Measurements from ENCODE around the gene FBXW7.

DNA sequence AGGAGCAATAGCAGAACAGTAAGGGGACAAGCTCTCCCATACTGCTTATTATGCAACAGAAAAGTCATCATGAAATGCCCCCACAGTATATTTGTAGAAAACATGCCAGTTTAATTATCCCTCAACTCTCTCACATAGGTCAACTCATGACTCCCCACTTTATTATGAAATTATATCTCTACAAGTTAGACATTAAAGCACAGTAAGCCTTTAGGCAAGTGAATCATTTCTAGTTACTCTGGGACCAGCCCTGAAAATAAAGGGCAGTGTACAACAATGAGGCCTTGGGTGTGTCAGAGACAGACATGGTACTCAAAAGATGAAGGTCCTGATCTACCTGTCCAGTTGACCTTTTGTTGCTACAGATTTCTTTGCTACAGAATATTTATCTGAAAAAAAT is 191.9 kb downstream of the FBXW7 start:
- TF ChIP-seq POLR2AphosphoS5 (IDR thresholded peaks at IDR 0.05; ENCODE audit: insufficient read depth in 1 of 2, low read depth in 1 of 2) (no peak), POLR2A (IDR thresholded peaks at IDR 0.05) (no peak)
- TF ChIP-seq, protein P1, sequence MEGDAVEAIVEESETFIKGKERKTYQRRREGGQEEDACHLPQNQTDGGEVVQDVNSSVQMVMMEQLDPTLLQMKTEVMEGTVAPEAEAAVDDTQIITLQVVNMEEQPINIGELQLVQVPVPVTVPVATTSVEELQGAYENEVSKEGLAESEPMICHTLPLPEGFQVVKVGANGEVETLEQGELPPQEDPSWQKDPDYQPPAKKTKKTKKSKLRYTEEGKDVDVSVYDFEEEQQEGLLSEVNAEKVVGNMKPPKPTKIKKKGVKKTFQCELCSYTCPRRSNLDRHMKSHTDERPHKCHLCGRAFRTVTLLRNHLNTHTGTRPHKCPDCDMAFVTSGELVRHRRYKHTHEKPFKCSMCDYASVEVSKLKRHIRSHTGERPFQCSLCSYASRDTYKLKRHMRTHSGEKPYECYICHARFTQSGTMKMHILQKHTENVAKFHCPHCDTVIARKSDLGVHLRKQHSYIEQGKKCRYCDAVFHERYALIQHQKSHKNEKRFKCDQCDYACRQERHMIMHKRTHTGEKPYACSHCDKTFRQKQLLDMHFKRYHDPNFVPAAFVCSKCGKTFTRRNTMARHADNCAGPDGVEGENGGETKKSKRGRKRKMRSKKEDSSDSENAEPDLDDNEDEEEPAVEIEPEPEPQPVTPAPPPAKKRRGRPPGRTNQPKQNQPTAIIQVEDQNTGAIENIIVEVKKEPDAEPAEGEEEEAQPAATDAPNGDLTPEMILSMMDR (IDR thresholded peaks at IDR 0.05): no peak
